MM.1S (cell line): Measurements from ENCODE around the gene SNX1.

Experiments
- DNase-seq: peaks from one replicate; pipeline ENCODE4 v3.0.0-alpha.2; 2015
- H2AFZ ChIP-seq: fragments of 300-600 bp; sonication (generic); 2 replicates; pipeline ENCODE4 v1.6.0; 2016; ENCODE audit warnings: antibody characterized with exemption, low read length
- H3F3A ChIP-seq: fragments of 300-600 bp; sonication (generic); 2 replicates; pipeline ENCODE4 v1.6.1; 2016; ENCODE audit warnings: mild to moderate bottlenecking, antibody characterized with exemption, low read length, moderate library complexity, mixed read lengths; ENCODE audit not compliant: insufficient read depth
- H3K27ac ChIP-seq: fragments of 300-600 bp; sonication (generic); 2 replicates; pipeline ENCODE4 v1.5.1; 2016; ENCODE audit warnings: mild to moderate bottlenecking, low read length
- H3K27me3 ChIP-seq: fragments of 300-600 bp; sonication (generic); replicated peaks from 2 replicates; pipeline ENCODE4 v1.6.0; 2016; ENCODE audit warnings: low read length; ENCODE audit not compliant: insufficient read depth
- H3K36me3 ChIP-seq: fragments of 300-600 bp; sonication (generic); replicated peaks from 2 replicates; pipeline ENCODE4 v1.6.1; 2016; ENCODE audit warnings: mild to moderate bottlenecking, low read length, mixed read lengths; ENCODE audit not compliant: insufficient read depth
- H3K4me1 ChIP-seq: fragments of 300-600 bp; sonication (generic); 2 replicates; pipeline ENCODE4 v1.6.1; 2016; ENCODE audit warnings: low read length, mixed read lengths
- H3K4me2 ChIP-seq: fragments of 300-600 bp; sonication (generic); 2 replicates; pipeline ENCODE4 v1.6.0; 2016; ENCODE audit warnings: low read depth, low read length
- H3K4me3 ChIP-seq: fragments of 300-600 bp; sonication (generic); 2 replicates; pipeline ENCODE4 v1.5.1; 2016; ENCODE audit warnings: low read length, mixed read lengths
- H3K79me2 ChIP-seq: fragments of 300-600 bp; sonication (generic); 2 replicates; pipeline ENCODE4 v1.6.1; 2016; ENCODE audit warnings: mixed run types, low read length, mixed read lengths
- H3K9ac ChIP-seq: fragments of 300-600 bp; sonication (generic); 2 replicates; pipeline ENCODE4 v1.6.1; 2016; ENCODE audit warnings: low read length, mixed read lengths
- H3K9me2 ChIP-seq: fragments of 300-600 bp; sonication (generic); replicated peaks from 2 replicates; pipeline ENCODE4 v1.6.1; 2016; ENCODE audit warnings: mild to moderate bottlenecking, low read length, mixed read lengths; ENCODE audit not compliant: insufficient read depth
- H3K9me3 ChIP-seq: fragments of 300-600 bp; sonication (generic); replicated peaks from 2 replicates; pipeline ENCODE4 v1.6.1; 2016; ENCODE audit warnings: mild to moderate bottlenecking, low read length, mixed read lengths; ENCODE audit not compliant: insufficient read depth
- H4K20me1 ChIP-seq: fragments of 300-600 bp; sonication (generic); 2 replicates; pipeline ENCODE4 v1.6.1; 2016; ENCODE audit warnings: mild to moderate bottlenecking, low read length, moderate library complexity, mixed read lengths; ENCODE audit not compliant: insufficient read depth
- EZH2 ChIP-seq: fragments of 300-600 bp; sonication (generic); optimal IDR thresholded peaks from 2 replicates; pipeline ENCODE3; 2017; ENCODE audit warnings: low read depth, mild to moderate bottlenecking, antibody characterized with exemption, low read length, mixed read lengths
- EZH2phosphoT487 ChIP-seq: fragments of 300-600 bp; sonication (generic); IDR thresholded peaks from 2 replicates; pipeline ENCODE4 v1.6.1; 2018; ENCODE audit warnings: antibody characterized with exemption, low read length
- TF ChIP-seq, protein P1 (sequence below): fragments of 300-600 bp; sonication (generic); IDR thresholded peaks from 2 replicates; pipeline ENCODE4 v1.5.1; 2016; ENCODE audit warnings: antibody characterized with exemption, low read length, mixed read lengths

SNX1 gene

DNA sequence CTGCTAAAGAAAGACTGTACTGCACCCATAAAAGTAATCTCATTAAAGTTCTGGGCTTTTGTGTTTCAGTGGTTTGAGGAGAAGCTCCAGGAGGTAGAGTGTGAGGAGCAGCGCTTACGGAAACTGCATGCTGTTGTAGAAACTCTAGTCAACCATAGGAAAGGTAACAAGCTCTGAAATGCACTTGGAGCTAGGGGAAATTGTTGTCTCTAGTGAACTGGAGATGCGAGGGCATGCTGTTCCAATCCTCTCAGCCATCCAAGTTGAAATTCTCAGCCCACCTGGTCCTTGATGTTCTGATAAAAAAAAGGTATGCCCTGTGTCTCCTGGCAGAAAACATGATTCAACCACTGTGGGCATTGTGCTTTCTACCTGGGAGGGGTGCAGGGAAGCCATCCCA lies 34.4 kb downstream of the SNX1 start:
- Histone ChIP-seq H3K9me2 (no peaks in the 10 kb centered on the region), H4K20me1 (no peaks in the 10 kb centered on the region), H3K79me2 (no peaks in the 10 kb centered on the region), H3K27me3 (no peaks in the 10 kb centered on the region), H3K4me2 (no peak overlapping the region), H3K4me3 (no peak overlapping the region), H3F3A (no peaks in the 10 kb centered on the region), H3K36me3 (peaks cover 12% of the 10 kb centered on the region), H3K9me3 (no peaks in the 10 kb centered on the region), H3K4me1 (no peaks in the 10 kb centered on the region), H3K27ac (no peak overlapping the region), H2AFZ (no peak overlapping the region), H3K9ac (no peak overlapping the region)
- TF ChIP-seq, protein P1, sequence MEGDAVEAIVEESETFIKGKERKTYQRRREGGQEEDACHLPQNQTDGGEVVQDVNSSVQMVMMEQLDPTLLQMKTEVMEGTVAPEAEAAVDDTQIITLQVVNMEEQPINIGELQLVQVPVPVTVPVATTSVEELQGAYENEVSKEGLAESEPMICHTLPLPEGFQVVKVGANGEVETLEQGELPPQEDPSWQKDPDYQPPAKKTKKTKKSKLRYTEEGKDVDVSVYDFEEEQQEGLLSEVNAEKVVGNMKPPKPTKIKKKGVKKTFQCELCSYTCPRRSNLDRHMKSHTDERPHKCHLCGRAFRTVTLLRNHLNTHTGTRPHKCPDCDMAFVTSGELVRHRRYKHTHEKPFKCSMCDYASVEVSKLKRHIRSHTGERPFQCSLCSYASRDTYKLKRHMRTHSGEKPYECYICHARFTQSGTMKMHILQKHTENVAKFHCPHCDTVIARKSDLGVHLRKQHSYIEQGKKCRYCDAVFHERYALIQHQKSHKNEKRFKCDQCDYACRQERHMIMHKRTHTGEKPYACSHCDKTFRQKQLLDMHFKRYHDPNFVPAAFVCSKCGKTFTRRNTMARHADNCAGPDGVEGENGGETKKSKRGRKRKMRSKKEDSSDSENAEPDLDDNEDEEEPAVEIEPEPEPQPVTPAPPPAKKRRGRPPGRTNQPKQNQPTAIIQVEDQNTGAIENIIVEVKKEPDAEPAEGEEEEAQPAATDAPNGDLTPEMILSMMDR = no peak
- TF ChIP-seq EZH2phosphoT487 (no peak), EZH2 (no peak)
- DNase-seq = no peak

DNA sequence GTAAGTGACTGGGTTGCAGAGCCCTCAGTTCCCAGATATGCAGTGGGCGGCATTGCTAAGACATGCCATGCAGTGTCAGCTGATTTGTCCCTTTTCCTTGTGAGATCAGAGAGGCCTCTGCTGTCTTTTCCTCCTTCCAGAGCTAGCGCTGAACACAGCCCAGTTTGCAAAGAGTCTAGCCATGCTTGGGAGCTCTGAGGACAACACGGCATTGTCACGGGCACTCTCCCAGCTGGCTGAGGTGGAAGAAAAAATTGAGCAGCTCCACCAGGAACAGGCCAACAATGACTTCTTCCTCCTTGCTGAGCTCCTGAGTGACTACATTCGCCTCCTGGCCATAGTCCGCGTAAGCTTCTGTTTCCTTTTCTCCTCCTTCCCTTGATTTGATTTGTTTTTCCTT lies 35.8 kb downstream of the SNX1 start:
- H3K9me3 ChIP-seq = no peaks in the 10 kb centered on the region
- no peak overlapping the region for H3K4me2 ChIP-seq
- H3K79me2 ChIP-seq = no peaks in the 10 kb centered on the region
- no peak overlapping the region for H3K27ac ChIP-seq
- H3K27me3 ChIP-seq = no peaks in the 10 kb centered on the region
- no peak overlapping the region for H2AFZ ChIP-seq
- no peak for TF ChIP-seq EZH2
- TF ChIP-seq EZH2phosphoT487 = no peak
- TF ChIP-seq, protein P1 = no peak
- H3F3A ChIP-seq = no peaks in the 10 kb centered on the region
- H3K9me2 ChIP-seq = no peaks in the 10 kb centered on the region
- DNase-seq = no peak
- H3K9ac ChIP-seq = no peak overlapping the region
- H4K20me1 ChIP-seq = no peaks in the 10 kb centered on the region
- peaks cover 5% of the 10 kb centered on the region for H3K36me3 ChIP-seq
- no peaks in the 10 kb centered on the region for H3K4me1 ChIP-seq
- H3K4me3 ChIP-seq = no peak overlapping the region

GRCh38 chr15:64132217-64132616 lies 36.4 kb downstream of the SNX1 start:
- Histone ChIP-seq H3K9ac (no peak overlapping the region), H2AFZ (no peak overlapping the region), H3K9me3 (no peaks in the 10 kb centered on the region), H3F3A (no peaks in the 10 kb centered on the region), H3K36me3 (peaks cover 5% of the 10 kb centered on the region), H3K27ac (no peak overlapping the region), H3K4me2 (no peak overlapping the region), H4K20me1 (no peaks in the 10 kb centered on the region), H3K9me2 (no peaks in the 10 kb centered on the region), H3K27me3 (no peaks in the 10 kb centered on the region), H3K4me1 (no peaks in the 10 kb centered on the region), H3K4me3 (no peak overlapping the region), H3K79me2 (no peaks in the 10 kb centered on the region)
- no peak for TF ChIP-seq EZH2
- TF ChIP-seq, protein P1 = no peak
- no peak for TF ChIP-seq EZH2phosphoT487
- DNase-seq = no peak
